UCSD-AML1 (cell line): ENCODE measurements around the gene GPR22.

ENCODE experiments used
- DNase-seq: peaks from one replicate; lab custom pipeline; 2025; ENCODE audit not compliant: unreplicated experiment; lab: John Stamatoyannopoulos, UW

The GPR22 gene, protein sequence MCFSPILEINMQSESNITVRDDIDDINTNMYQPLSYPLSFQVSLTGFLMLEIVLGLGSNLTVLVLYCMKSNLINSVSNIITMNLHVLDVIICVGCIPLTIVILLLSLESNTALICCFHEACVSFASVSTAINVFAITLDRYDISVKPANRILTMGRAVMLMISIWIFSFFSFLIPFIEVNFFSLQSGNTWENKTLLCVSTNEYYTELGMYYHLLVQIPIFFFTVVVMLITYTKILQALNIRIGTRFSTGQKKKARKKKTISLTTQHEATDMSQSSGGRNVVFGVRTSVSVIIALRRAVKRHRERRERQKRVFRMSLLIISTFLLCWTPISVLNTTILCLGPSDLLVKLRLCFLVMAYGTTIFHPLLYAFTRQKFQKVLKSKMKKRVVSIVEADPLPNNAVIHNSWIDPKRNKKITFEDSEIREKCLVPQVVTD

DNA sequence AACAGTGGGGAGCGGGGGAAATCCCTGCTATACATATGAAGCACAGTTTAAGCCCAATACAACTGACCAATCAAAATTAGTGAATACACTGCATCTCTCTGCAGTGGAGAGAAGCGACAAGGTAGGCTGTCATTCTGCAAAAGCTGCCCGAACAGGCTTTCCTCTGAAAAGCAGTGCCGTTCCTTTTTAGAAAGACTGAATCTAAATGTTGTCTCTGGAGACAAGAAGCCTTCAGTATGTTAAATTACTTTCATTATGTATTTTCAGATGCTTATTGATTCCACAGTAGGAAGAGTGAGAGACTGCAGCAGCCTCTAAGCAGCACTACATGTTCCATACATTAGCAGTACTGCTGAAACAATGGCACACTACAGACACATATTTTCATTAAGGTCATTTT is at the start of gene GPR22:
Gene GPR22 (plus strand): TSS at position 129 of the 400 bp plus-strand sequence. CDS start 4,004 bp downstream, outside the sequence.
- DNase-seq: no peak

DNA sequence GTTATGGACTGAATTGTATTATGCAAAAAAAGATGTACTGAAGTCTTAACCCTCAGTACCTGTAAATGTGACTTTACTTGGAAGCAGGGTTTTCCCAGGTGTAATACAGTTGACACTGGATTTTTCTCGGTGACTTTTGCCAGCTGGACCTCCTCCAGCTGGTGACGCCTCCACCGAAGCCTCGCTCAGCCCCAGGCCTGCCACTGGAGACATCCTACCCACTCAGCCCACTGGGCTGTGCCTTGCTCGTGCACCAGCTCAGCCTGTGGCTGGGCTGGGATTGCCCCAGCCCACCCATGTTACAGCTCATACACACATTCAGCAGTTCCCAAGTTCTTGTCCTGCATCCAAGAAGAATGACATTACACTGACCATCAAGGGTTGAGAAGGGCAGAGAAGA is 42.4 kb upstream of the GPR22 start:
- no peak for DNase-seq

DNA sequence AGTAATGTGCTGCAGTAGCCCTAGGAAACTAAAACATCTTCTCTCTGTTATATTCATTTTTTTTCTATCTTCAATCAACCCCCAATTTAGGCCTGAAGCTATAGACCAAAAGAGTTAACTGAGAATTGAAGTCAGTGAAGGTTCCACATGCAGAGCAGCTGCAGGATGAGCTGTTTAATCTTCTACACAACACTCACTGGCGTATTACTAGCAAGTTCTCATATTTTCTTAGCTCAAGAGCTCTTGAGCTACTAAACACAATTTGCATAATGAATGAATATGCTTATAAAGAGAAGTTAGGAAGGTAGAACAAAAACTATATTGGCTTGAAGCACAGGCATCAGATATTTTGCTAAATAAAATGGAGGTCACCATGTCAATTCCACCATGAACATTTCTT is 41.2 kb upstream of the GPR22 start:
- no peak for DNase-seq

DNA sequence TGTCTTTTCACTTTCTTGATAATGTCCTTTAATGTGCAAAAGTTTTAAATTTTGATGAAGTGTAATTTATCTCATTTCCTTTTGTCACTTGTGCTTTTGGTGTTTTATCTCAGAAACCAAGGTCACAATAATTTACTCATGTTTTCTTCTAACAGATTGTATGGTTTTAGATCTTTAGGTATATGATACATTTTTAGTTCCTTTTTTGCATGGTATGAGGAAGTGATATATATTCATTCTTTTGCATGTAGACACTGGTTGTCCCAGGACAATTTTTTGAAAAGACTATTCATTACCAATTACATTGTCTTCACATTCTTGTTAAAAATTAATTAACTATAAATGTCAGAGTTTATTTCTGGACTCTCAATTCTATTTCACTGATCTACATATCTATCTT is 39.8 kb upstream of the GPR22 start:
- DNase-seq: no peak

DNA sequence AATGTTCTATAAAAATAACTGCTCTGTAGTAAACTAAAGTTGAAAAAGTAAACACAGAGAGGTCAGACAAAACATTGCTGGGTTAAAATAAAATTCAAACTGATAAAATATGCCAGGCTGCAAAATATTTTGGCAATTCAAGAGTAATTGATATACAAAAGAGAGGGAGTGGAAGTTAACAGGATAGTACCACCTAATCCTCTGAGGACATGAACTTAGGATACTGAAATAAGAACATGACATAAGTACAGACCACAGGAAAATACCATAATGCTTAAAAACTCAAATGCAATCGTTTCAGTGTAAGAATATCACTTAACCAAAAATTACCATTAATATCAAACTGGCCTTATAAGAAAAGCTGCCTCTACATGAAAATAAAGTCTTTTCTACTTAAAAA is 37.6 kb upstream of the GPR22 start:
- DNase-seq: no peak

DNA sequence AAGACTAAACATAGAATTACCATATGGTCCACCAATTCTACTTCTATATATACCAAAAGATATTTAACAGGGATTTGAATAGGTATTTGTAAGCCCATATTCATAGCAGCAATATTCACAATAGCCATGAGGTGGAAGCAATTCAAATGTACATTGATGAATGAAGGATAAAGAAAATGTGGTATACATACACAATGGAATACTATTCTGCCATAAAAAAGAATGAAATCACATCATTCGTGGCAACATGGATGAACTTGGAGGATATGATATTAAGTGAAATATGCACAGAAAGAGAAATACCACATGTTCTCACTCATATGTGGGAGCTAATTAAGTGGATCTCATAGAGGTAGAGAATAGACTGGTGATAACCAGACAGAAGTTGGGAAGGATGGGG is 34.1 kb upstream of the GPR22 start:
- DNase-seq: no peak

DNA sequence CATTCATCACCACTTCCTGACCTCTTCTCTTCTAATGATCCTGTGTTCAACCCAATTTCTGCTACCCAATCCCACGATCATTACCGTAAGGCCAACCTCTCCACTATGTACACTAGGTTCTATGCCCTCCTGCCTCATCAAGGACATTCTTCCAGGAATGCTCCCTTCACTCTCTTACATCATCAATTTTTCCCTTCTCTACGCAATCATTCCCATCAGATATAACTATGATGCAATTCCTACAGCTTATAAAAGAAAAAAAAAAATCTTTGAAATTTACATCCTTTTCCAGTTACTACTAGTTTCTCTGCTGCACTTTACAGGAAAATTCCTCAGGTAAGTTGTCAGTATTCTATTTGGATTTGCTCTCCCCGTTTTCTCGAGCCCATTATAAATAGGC is 30.8 kb upstream of the GPR22 start:
- DNase-seq: no peak

DNA sequence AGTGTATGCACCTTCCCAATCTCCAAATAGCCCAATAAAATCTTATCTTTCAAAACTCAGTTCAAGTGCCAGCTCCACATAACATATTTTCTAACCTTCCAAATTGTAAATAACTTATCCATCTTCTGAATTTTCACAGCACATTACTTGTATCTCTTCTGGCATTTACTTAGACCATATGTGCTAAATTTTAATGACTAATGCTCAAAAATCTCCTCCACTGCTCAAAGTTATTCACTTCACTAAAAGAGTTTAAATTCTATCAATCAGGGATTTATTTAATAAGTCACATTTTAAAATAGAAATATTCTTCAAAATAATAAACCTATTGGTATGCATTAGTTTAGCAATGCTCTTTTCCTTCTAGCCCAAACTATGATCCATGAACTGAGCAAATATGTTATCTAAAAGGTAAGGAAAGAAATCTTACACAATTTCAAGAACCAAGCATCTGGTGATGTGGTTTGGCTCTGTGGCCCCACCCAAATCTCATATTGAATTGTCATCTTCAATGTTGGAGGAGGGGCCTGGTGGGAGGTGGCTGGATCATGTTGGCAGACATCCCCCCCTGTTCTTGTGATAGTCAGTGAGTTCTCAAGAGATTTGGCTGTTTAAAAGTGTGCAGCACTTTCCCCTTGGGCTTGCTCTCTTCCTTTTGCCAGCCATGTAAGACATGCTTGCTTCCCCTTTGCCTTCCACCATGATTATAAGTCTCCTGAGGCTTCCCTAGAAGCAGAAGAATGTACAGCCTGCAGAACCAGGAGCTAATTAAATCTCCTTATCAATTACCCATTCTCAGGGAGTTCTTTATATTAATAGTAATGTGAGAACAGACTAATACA is 28.1 kb upstream of the GPR22 start:
- DNase-seq: no peak

DNA sequence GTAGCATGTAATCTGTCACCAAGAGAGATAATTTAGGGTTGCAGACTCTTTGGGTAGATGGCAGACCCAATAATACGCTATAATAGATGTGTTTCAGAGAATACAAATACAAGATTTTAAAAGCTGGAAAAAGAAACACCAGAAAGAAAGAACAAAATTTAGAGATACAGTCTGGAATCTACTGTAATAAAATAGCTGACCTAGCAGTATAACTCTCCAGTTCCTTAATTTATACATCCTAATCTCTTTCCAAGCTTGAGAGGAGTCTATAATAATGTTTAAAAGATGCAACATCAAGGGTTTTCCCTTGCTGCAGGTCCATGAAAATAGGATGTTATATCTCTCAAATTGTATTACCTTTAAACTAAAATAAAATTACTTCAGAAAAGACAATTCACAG is 27.2 kb upstream of the GPR22 start:
- DNase-seq: no peak

DNA sequence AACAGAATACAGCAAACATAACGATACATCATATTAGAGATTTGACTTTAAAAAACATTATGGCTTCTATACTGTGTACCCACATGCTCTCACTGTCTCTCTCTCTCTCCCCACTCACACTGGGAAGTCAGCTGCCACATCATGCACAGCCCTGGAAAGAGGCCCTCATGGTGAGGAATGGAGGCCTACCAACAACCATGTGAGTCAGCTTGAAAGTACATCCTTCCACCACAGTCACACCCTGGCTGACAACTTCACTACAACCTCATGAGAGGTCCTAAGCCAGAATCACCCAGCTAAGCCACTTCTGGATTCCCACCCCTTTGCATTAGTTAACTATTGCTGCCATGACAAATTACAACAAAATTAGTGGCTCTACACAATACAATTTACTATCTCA is 23.3 kb upstream of the GPR22 start:
- no peak for DNase-seq

DNA sequence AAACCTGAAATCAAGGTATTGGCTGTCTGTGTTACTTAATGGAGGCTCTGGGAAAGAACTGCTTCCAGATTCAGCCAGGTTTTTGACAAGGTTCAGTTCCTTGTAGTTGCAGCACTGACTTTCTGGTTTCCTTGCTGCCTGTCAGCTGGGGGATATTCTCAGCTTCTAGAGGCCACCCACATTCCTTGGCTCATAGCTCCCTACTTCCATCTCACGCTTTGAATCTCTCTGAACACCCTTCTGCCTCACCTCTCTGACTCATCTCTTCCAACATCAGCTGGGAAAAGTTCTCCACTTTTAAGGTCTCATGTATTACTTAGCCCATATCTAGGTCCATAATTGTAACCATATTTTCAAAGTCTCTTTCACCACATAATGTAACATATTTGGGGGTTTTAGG is 22.9 kb upstream of the GPR22 start:
- DNase-seq: no peak

DNA sequence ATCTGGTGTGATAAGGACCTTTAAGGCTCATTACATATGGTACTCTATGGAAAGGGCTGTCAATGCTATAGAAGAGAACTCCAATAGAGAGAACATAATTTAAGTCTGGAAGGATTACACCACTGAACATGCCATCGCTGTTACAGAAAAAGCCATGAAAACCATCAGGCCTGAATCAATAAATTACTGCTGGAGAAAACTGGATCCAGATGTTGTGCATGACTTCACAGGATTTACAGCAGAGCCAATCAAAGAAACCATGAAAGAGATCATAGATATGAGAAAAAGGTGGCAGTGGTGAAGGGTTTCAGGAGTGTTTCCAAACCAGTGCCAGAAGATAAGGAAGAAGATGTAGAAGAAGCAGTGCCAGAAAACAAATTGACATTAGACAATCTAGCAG is 18.9 kb upstream of the GPR22 start:
- no peak for DNase-seq

DNA sequence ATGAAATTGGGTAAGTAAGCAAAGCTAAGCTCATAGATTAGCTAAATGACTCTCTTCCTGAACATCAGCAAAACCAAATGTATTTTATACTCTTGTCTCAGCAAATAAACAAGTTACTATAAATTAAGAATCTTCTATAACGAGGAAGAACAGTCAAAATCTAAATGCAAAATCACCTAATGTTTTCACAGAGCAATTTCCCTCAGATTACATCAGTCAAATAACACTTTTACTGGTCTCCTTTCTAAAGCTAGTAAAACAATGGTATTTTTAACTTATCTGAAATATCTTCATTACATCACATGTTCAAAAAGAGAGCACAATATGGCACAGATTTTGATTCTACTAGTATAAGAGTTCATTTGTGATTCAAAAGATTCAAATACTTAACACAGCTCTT is 16.5 kb upstream of the GPR22 start:
- no peak for DNase-seq

DNA sequence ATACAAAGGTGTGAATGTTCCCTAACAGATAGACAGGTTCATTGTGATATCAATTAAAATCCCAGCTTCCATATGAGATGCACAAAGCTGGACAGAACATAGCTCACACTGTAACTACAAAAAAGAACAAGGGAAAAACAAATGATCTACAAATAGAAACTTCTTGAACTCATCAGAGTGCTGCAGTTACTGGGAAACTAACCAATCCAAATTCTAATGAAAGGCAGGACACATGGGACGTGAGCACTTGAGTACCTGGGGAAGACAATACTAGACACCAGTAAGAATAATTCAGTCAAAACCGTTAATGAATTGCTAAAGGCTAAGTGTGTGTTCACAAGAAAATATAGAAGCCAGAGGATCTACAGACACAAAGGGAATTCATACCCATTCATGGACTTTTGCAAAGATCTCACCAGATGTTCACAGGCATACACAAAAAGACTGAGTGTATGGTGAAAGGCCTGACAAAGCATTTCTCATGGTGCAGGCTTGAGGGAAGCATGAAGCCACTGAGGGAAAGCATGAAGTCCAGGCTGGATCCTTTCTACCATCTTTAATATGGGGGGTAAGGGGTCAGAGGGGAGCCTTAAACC is 7.8 kb upstream of the GPR22 start:
- DNase-seq: no peak

DNA sequence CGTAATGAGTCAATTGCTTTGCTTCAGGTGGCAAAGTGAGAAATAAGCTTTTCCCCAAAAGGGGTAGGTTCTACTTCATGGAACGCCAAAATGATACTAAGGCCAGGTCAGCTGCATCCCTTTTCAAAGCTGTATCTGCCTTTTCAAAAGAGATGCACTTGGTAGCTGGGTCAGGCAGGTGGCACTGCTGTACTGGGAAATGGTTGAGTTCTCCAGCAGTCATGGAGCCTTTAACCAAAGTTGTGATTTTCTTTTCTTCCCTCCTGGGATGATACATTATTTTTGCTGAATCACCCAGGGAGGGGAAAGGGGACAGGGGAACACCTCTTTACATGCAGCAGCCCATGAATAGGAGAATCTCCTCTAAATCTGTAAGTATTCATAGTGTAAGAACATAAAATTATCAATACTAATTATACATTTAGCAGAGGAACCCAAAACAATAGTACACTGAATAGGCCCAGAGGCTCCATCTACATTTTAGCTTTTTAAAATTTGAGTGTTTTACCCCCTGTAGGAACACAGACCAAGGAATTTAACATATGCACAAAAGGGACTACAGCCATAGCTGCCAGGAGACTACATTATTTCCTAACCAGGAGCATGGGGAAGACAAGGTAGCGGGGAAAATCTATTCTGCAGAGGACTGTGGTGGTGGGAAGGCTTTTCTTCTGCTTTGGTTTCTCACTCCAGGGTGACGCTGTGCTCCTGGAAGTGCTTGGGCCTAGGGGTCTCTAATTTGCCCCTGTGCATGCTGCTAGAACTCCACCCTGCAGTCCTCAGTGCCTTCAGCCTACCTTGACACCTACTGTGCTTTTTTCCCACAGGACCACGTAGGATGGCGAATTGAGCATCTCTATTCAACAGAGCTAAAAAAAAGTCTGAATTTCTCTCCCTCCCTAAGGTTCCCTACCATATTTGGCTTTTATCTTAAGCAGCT is 6.4 kb upstream of the GPR22 start:
- peak; percentile 15 for DNase-seq

DNA sequence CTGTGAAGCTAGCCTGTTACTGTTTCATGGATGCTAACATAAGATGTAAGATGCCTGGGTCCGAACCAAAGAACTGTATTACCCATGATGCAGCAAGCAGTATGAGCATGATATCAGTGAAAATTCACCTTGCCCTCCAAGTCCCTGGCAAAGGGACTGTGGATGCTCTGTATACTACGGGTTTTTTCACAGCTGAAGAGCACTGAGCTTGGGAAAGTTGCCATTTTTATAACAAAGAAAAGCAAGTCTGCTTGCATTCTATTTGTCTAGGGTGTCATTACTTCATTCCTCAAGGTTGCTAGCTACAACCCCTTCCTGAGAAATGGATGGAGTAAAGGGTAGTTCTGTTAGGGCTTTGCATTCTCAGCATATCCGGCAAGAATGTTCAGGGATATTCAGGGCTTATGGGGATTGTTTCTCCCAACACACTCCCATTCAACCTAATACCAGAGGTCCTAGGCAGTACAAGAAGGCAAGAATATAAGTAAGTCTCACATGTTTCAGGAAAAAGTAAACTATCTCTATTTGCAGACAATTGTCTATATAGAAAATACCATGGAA is 5.1 kb upstream of the GPR22 start:
- DNase-seq: no peak

DNA sequence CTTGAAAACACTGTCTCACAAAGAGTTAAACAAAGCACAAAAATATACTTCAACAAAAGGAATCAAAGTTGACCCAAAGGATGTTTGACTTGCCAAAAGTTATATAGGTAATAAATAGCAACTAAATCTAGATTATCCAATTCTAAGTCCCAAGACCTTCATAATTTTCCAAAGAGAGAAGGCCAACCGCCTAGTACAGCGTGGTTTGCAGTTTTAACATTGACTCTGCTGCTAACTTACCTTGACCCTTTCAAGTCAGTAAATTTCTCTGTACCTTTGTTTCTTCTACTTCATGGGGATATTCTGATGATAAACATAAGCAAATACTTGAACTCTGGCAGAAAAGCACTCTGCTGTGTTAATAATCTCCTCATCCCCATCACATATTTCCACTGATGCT is 1.9 kb upstream of the GPR22 start:
- DNase-seq: no peak

DNA sequence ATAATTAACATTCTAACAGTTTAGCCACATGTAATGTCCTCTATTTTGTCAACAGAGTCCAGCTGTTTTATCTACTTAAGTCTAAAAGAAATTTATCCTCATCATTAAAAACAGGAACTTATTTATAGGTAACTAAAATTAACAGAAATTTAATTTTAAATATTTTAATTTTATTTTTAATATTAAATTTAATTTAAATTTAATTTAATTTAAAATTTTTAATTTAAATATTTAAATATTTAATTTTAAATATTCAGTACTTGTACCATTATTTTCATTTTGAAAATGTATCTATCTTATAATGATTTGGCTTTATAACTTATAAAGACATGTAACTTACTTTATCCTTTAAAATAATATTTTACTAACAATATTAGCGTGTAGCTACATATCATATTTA is 1.0 kb upstream of the GPR22 start:
- DNase-seq: no peak

DNA sequence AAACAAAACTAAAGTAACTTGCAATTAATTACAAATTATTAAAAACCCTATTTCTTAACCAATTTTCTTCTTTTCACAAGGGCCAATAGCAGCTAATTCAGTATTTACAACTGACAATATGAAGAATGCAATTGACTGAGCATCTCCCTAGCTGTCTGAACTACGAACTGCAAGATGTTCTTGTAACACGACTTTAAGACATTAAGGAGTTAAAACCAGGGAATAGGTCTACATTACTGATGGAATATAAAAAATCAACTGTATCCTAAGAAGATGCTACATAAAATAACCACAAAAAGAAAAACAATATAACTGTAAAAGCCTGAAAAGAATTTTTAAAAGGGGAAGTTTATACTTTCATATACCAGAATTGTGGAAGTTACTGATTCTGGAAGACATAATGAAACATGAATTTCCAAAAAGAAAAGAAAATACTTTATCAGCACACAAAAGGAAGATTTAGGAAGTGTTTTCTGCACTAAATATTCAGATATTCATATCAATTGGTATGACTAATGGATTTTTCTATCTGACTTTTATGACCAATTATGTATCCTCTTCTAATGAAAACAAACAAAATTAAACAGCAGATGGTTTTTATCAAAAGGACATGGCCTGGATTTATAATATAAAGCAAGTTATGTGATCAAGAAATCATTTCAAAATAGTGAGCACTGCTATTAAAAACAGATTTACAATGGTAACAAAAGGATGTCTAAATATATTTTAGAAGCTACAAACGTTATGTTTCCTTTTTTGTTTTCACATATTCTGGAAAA is 1.6 kb downstream of the GPR22 start:
- no peak for DNase-seq

DNA sequence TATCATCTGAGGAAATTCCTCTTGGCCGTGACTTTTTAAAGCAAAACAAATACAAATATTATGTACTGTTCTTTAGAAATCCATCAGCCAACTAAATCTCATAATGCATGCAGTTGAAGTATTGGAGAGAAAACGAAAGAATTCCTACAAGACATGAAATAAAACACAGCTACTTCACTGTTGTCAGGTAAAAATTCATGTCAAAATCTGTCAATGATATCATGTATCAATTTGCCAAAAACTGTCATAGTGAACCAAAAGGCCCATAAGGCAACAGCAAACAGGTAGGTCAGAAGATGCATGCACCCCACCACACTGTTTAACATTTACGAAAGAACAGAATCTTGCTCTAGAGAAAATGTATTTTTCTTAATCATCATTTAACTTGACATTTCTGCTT is 2.3 kb downstream of the GPR22 start:
- DNase-seq: no peak
